ENCODE results near the gene NUAK2. TPM values are rescaled to one million over a fixed set of nuclear protein-coding genes. Genes with fewer than 3 reads are reported as not detected.
A peak's percentile ranks its signal among the peaks of the same experiment; 100 is the strongest.

NUAK2 gene
- total RNA-seq, 2 experiments from 2014 or later = 14.9 to 15.3 TPM

- no peak for TF ChIP-seq CTCF (IDR thresholded peaks at IDR 0.05)
- ChIA-PET POLR2A (interaction anchor here (2.2 to 19.9 kb wide), 4 partner anchors 10 to 164 kb away, joined by 6 to 918 read pairs (median 184); partner anchors contain the start of gene NUAK2), CTCF (interaction anchor here (0.7 to 11.3 kb wide), 3 partner anchors 12 to 59 kb away, joined by 3 to 322 read pairs (median 3); partner anchors contain the start of gene NUAK2)
- no peaks in the 10 kb centered on the region for H3K36me3 Mint-ChIP-seq (ENCODE audit: low read depth)
- ATAC-seq (ENCODE audit: poor library complexity) (no peak), DNase-seq (no peak)
- H3K27me3 Mint-ChIP-seq = no peaks in the 10 kb centered on the region
- peaks cover 65% of the 10 kb centered on the region for H3K4me1 Mint-ChIP-seq (ENCODE audit: low read depth)
- H3K36me3 ChIP-seq (ENCODE audit: insufficient read depth, low read length) = no peaks in the 10 kb centered on the region
- H3K4me3 ChIP-seq (ENCODE audit: low read length) = no peak overlapping the region
- intact Hi-C loops (cut with DNase I, micrococcal nuclease) = loop anchor here in 1 of 2 experiments (10.0 kb wide), 1 partner anchor 358 kb away; the partner anchor contains the start of gene ELK4
- H3K9me3 Mint-ChIP-seq = no peaks in the 10 kb centered on the region
- no peaks in the 10 kb centered on the region for H3K27me3 ChIP-seq (ENCODE audit: control insufficient read depth in 1 of 2, insufficient read depth in 2 of 2, low read length in 2 of 2)
- no peak overlapping the region for H3K4me3 Mint-ChIP-seq
- H3K4me1 ChIP-seq (ENCODE audit: insufficient read depth, low read length) = peaks cover 71% of the 10 kb centered on the region
- H3K27ac Mint-ChIP-seq = peak overlapping the region; percentile 67
- no peaks in the 10 kb centered on the region for H3K9me3 ChIP-seq (ENCODE audit: control insufficient read depth in 1 of 2, insufficient read depth in 1 of 2, low read length in 2 of 2)
- no peak overlapping the region for H3K27ac ChIP-seq (ENCODE audit: low read depth in 1 of 2, low read length in 2 of 2)
Observed at GRCh38 chr1:205276689-205277065, 44.9 kb downstream of the NUAK2 start.

- no peaks in the 10 kb centered on the region for H3K36me3 Mint-ChIP-seq (ENCODE audit: low read depth)
Observed at GRCh38 chr1:205275916-205276688, 45.4 kb downstream of the NUAK2 start.

More at GRCh38 chr1:205275916-205276688, 45.4 kb downstream of the NUAK2 start:
- Histone ChIP-seq H3K27ac (ENCODE audit: low read depth in 1 of 2, low read length in 2 of 2) (no peak overlapping the region), H3K4me1 (ENCODE audit: insufficient read depth, low read length) (peaks cover 71% of the 10 kb centered on the region), H3K36me3 (ENCODE audit: insufficient read depth, low read length) (no peaks in the 10 kb centered on the region), H3K4me3 (ENCODE audit: low read length) (no peak overlapping the region), H3K9me3 (ENCODE audit: control insufficient read depth in 1 of 2, insufficient read depth in 1 of 2, low read length in 2 of 2) (no peaks in the 10 kb centered on the region), H3K27me3 (ENCODE audit: control insufficient read depth in 1 of 2, insufficient read depth in 2 of 2, low read length in 2 of 2) (no peaks in the 10 kb centered on the region)
- ATAC-seq (ENCODE audit: poor library complexity) (no peak), DNase-seq (no peak)
- ChIA-PET CTCF (interaction anchor here (0.7 to 11.3 kb wide), 8 partner anchors 10 to 78 kb away, joined by 3 to 322 read pairs (median 6); partner anchors contain the start of gene NUAK2), POLR2A (interaction anchor here (0.8 to 19.9 kb wide), 8 partner anchors 11 to 165 kb away, joined by 3 to 918 read pairs (median 6); partner anchors contain the start of genes NUAK2 and TMCC2)
- intact Hi-C loops (cut with DNase I, micrococcal nuclease) = loop anchor here (1.0 to 10.0 kb wide), 3 partner anchors 8 to 359 kb away; partner anchors contain the start of gene ELK4 (in 1 of the 2)
- Mint-ChIP-seq H3K4me3 (no peak overlapping the region), H3K4me1 (ENCODE audit: low read depth) (peaks cover 63% of the 10 kb centered on the region), H3K27me3 (no peaks in the 10 kb centered on the region), H3K9me3 (no peaks in the 10 kb centered on the region), H3K27ac (peak overlapping the region; percentile 80)
- TF ChIP-seq CTCF (IDR thresholded peaks at IDR 0.05) = no peak
